Epithelial cell of esophagus (primary cell): ENCODE results near the gene CD274.
"Not testable (repeated sequence)": the region's sequence is repeated elsewhere in the genome, so short reads cannot be mapped to it uniquely, and the experiment has no call there.

Experiments
- DNase-seq: peaks from one replicate; pipeline ENCODE4 v3.0.0; 2010; ENCODE audit warnings: low read depth
- H3K4me3 ChIP-seq: 2 replicates; pipeline ENCODE4 v1.5.1; 2011; ENCODE audit warnings: mild to moderate bottlenecking, low read length, control low read depth
- CTCF ChIP-seq: IDR thresholded peaks from 2 replicates; pipeline ENCODE4 v1.5.1; 2011; ENCODE audit warnings: low read depth, mild to moderate bottlenecking, low read length, control low read depth, inconsistent platforms; ENCODE audit not compliant: insufficient read depth; ENCODE audit errors: missing control alignments

The CD274 gene

GRCh38 chr9:5453673-5454072 lies 3.3 kb downstream of the CD274 start:
- no peak overlapping the region for H3K4me3 ChIP-seq
- TF ChIP-seq CTCF = no peak
- no peak for DNase-seq

- H3K4me3 ChIP-seq = no peak overlapping the region
- TF ChIP-seq CTCF = no peak
- peak; percentile 91 for DNase-seq
Measured at GRCh38 chr9:5455181-5455580, 4.8 kb downstream of the CD274 start.

GRCh38 chr9:5459289-5459829 lies 9.0 kb downstream of the CD274 start:
- no peak overlapping the region for H3K4me3 ChIP-seq
- peak; percentile 94 for DNase-seq
- no peak for TF ChIP-seq CTCF

GRCh38 chr9:5460157-5460556 lies 9.8 kb downstream of the CD274 start:
- no peak overlapping the region for H3K4me3 ChIP-seq
- no peak for DNase-seq
- TF ChIP-seq CTCF = no peak

- not testable (repeated sequence) for H3K4me3 ChIP-seq, DNase-seq
Measured at GRCh38 chr9:5464831-5465330, 14.5 kb downstream of the CD274 start.

GRCh38 chr9:5466005-5466404 lies 15.7 kb downstream of the CD274 start:
- TF ChIP-seq CTCF = no peak
- DNase-seq = no peak

GRCh38 chr9:5466766-5467165 lies 16.4 kb downstream of the CD274 start:
- DNase-seq = no peak
- TF ChIP-seq CTCF = no peak
- no peak overlapping the region for H3K4me3 ChIP-seq

More at GRCh38 chr9:5466005-5466404, 15.7 kb downstream of the CD274 start:
- no peak overlapping the region for H3K4me3 ChIP-seq
